ENCODE measurements around the gene TMEM131L. TPM values are rescaled to one million over a fixed set of nuclear protein-coding genes. Genes with fewer than 3 reads are reported as not detected.
"Not testable (repeated sequence)": the region's sequence is repeated elsewhere in the genome, so short reads cannot be mapped to it uniquely, and the experiment has no call there.

Gene TMEM131L
- polyA plus RNA-seq, 3 donors: 11.2 to 58.3 (median 26.0) TPM

DNA sequence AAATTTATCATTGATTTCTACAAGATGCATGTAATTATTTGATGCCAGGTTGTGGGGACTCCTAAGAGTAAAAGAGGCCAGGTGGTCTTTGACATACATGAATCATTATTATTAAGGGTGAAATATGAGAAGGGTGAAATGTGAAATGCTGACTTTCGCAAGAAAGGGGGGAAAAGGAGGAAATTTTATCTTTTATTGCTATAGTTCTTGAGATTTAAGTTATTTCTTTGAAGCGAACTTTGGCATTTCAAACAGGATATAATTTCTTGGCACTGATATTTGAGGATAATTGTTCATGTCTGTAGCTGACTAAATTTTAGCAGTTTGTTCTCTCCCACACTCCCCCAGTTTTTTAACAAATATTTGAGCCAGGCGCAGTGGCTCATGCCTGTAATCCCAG lies 80.1 kb downstream of the TMEM131L start:
- intact Hi-C loops (cut with micrococcal nuclease): no loop called here
- no peak overlapping the region for H3K9ac ChIP-seq (ENCODE audit: insufficient read depth, low read length, poor library complexity, severe bottlenecking)
- H3K4me1 ChIP-seq (ENCODE audit: control insufficient read depth in 1 of 2, insufficient read depth in 2 of 2, low read length in 2 of 2): no peaks in the 10 kb centered on the region
- H3K9me3 ChIP-seq (replicated peaks in 1 of 2; ENCODE audit: control insufficient read depth in 1 of 2, insufficient read depth in 1 of 2, low read length in 2 of 2): no peaks in the 10 kb centered on the region
- Mint-ChIP-seq H3K27me3 (ENCODE audit: low read depth in 3 of 3) (no peaks in the 10 kb centered on the region), H3K4me1 (peaks cover 10% of the 10 kb centered on the region), H3K4me3 (no peak overlapping the region), H3K9me3 (peaks cover 0 to 3% (median 0%) of the 10 kb centered on the region in 7 donors), H3K36me3 (peaks cover 27 to 47% of the 10 kb centered on the region in 2 donors), H3K27ac (no peak overlapping the region)
- no peak overlapping the region for H3K27ac ChIP-seq (ENCODE audit: low read depth in 1 of 2, low read length in 2 of 2)
- peaks cover 11 to 51% of the 10 kb centered on the region in 2 donors for H3K36me3 ChIP-seq (replicated peaks in 1 of 2; ENCODE audit: control insufficient read depth in 1 of 2, insufficient read depth in 2 of 2, low read length in 2 of 2)
- peaks cover 99% of the 10 kb centered on the region for H4K20me1 ChIP-seq (ENCODE audit: insufficient read depth, low read length)
- H3K79me2 ChIP-seq (ENCODE audit: insufficient read depth, low read length): peaks cover 85% of the 10 kb centered on the region
- H3K4me3 ChIP-seq (replicated peaks in 1 of 3; ENCODE audit: low read depth in 2 of 3, low read length in 3 of 3): no peak overlapping the region
- no peak for DNase-seq
- H3K4me2 ChIP-seq (replicated peaks; ENCODE audit: extremely low read depth, low read length, poor library complexity, severe bottlenecking): no peak overlapping the region
- H3K27me3 ChIP-seq (ENCODE audit: control insufficient read depth in 2 of 2, insufficient read depth in 2 of 2, low read length in 2 of 2): no peaks in the 10 kb centered on the region
- WGBS (ENCODE audit: insufficient coverage): 100% methylated on average over 2 of the region's 3 CpGs
- TF ChIP-seq, protein P1, sequence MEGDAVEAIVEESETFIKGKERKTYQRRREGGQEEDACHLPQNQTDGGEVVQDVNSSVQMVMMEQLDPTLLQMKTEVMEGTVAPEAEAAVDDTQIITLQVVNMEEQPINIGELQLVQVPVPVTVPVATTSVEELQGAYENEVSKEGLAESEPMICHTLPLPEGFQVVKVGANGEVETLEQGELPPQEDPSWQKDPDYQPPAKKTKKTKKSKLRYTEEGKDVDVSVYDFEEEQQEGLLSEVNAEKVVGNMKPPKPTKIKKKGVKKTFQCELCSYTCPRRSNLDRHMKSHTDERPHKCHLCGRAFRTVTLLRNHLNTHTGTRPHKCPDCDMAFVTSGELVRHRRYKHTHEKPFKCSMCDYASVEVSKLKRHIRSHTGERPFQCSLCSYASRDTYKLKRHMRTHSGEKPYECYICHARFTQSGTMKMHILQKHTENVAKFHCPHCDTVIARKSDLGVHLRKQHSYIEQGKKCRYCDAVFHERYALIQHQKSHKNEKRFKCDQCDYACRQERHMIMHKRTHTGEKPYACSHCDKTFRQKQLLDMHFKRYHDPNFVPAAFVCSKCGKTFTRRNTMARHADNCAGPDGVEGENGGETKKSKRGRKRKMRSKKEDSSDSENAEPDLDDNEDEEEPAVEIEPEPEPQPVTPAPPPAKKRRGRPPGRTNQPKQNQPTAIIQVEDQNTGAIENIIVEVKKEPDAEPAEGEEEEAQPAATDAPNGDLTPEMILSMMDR (IDR thresholded peaks at IDR 0.05): no peak
- no peak overlapping the region for H2AFZ ChIP-seq (ENCODE audit: insufficient read depth, low read depth, low read length, poor library complexity, severe bottlenecking)

DNA sequence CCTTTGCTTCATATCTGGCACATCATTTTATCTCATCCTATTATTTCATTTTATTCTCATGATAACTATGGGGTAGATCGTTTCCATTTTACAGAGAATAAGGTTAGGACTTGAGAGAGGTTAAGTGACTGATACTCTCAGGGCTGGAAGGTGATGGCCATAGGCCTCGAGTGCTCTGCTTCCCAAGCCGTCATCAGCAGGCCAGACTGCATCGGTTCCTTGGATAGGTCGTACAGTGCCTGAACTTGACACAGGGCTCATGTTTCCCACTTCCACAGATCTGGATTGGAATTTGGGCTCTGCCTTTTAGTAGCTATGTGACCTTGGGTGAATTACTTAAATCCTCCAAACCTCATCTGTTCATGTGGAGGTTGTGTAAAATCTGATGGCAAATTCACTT lies 81.4 kb downstream of the TMEM131L start:
- Mint-ChIP-seq H3K4me3 (no peak overlapping the region), H3K27me3 (ENCODE audit: low read depth in 3 of 3) (no peaks in the 10 kb centered on the region), H3K36me3 (peaks cover 30 to 55% of the 10 kb centered on the region in 2 donors), H3K9me3 (peaks cover 0 to 3% (median 0%) of the 10 kb centered on the region in 7 donors), H3K4me1 (peaks cover 9% of the 10 kb centered on the region), H3K27ac (no peak overlapping the region)
- H3K27me3 ChIP-seq (ENCODE audit: control insufficient read depth in 2 of 2, insufficient read depth in 2 of 2, low read length in 2 of 2): no peaks in the 10 kb centered on the region
- DNase-seq: no peak
- H3K9me3 ChIP-seq (replicated peaks in 1 of 2; ENCODE audit: control insufficient read depth in 1 of 2, insufficient read depth in 1 of 2, low read length in 2 of 2): no peaks in the 10 kb centered on the region
- peaks cover 77% of the 10 kb centered on the region for H3K79me2 ChIP-seq (ENCODE audit: insufficient read depth, low read length)
- intact Hi-C loops (cut with micrococcal nuclease): no loop called here
- 100% methylated on average over 2 of the region's 5 CpGs for WGBS (ENCODE audit: insufficient coverage)
- no peak overlapping the region for H2AFZ ChIP-seq (ENCODE audit: insufficient read depth, low read depth, low read length, poor library complexity, severe bottlenecking)
- peaks cover 99% of the 10 kb centered on the region for H4K20me1 ChIP-seq (ENCODE audit: insufficient read depth, low read length)
- peaks cover 23 to 58% of the 10 kb centered on the region in 2 donors for H3K36me3 ChIP-seq (replicated peaks in 1 of 2; ENCODE audit: control insufficient read depth in 1 of 2, insufficient read depth in 2 of 2, low read length in 2 of 2)
- H3K27ac ChIP-seq (ENCODE audit: low read depth in 1 of 2, low read length in 2 of 2): no peak overlapping the region
- no peak overlapping the region for H3K4me3 ChIP-seq (replicated peaks in 1 of 3; ENCODE audit: low read depth in 2 of 3, low read length in 3 of 3)
- H3K9ac ChIP-seq (ENCODE audit: insufficient read depth, low read length, poor library complexity, severe bottlenecking): no peak overlapping the region
- TF ChIP-seq, protein P1 (IDR thresholded peaks at IDR 0.05): no peak
- H3K4me1 ChIP-seq (ENCODE audit: control insufficient read depth in 1 of 2, insufficient read depth in 2 of 2, low read length in 2 of 2): no peaks in the 10 kb centered on the region
- no peak overlapping the region for H3K4me2 ChIP-seq (replicated peaks; ENCODE audit: extremely low read depth, low read length, poor library complexity, severe bottlenecking)

DNA sequence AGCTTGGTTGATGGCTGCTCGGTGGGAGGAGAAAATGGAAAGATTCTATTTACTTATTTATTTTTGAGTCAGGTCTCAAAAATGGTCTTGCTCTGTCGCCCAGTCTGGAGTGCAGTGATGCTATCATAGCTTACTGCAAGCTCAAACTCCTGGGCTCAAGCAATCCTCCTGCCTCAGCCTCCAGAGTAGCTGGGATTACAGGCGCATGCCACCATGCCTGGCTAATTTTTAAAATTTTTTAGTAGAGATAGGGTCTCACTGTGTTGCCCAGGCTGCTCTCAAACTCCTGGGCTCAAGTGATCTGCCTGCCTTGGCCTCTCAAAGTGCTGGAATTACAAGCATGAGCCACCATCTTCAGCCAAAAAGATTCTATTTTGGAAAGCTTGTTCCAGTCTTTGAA lies 82.7 kb downstream of the TMEM131L start:
- H3K9ac ChIP-seq (ENCODE audit: insufficient read depth, low read length, poor library complexity, severe bottlenecking); intact Hi-C loops (cut with micrococcal nuclease); H3K27ac ChIP-seq (ENCODE audit: low read depth in 1 of 2, low read length in 2 of 2); H3K27me3 Mint-ChIP-seq (ENCODE audit: low read depth in 3 of 3); H3K9me3 ChIP-seq (replicated peaks in 1 of 2; ENCODE audit: control insufficient read depth in 1 of 2, insufficient read depth in 1 of 2, low read length in 2 of 2); H3K4me2 ChIP-seq (replicated peaks; ENCODE audit: extremely low read depth, low read length, poor library complexity, severe bottlenecking); DNase-seq; H3K4me1 Mint-ChIP-seq; H3K4me1 ChIP-seq (ENCODE audit: control insufficient read depth in 1 of 2, insufficient read depth in 2 of 2, low read length in 2 of 2); H3K27me3 ChIP-seq (ENCODE audit: control insufficient read depth in 2 of 2, insufficient read depth in 2 of 2, low read length in 2 of 2); H3K9me3 Mint-ChIP-seq; H3K4me3 ChIP-seq (replicated peaks in 1 of 3; ENCODE audit: low read depth in 2 of 3, low read length in 3 of 3); H3K4me3 Mint-ChIP-seq; H2AFZ ChIP-seq (ENCODE audit: insufficient read depth, low read depth, low read length, poor library complexity, severe bottlenecking): not testable (repeated sequence)
- Histone ChIP-seq H4K20me1 (ENCODE audit: insufficient read depth, low read length) (peaks cover 99% of the 10 kb centered on the region), H3K36me3 (replicated peaks in 1 of 2; ENCODE audit: control insufficient read depth in 1 of 2, insufficient read depth in 2 of 2, low read length in 2 of 2) (peaks cover 22 to 56% of the 10 kb centered on the region in 2 donors), H3K79me2 (ENCODE audit: insufficient read depth, low read length) (peaks cover 69% of the 10 kb centered on the region)
- 100% methylated on average over 1 of the region's 3 CpGs for WGBS (ENCODE audit: insufficient coverage)
- Mint-ChIP-seq H3K36me3 (peaks cover 30 to 58% of the 10 kb centered on the region in 2 donors), H3K27ac (peak overlapping the region in 2 of 7 donors; percentile 26 to 55)

Data from CD14-positive monocyte (primary cell).